AML-193 (cell line): ENCODE measurements around the gene DPF3.

Experiments used
- DNase-seq, 2 experiments: peaks; one replicate each; lab custom pipeline; 2025; lab: John Stamatoyannopoulos, UW

Gene DPF3

DNA sequence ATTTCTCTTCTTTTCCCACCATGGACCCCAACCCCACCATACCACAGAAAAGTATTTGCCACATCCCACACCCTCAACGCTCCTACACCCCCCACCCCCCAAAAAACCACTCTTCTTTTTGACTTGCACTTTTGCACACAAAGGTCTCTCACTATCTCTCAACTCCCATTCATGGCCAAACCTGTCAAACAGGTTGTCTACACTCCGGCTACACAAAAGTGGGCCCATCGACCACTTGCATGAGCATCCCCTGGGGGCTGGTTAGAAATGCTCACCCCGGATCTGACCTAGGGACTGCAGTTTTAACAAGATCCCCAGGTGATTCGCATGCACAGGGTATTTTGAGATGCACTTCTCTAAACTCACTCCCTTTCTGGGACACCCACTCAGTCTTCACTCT is 248.2 kb downstream of the DPF3 start:
- no peak for DNase-seq

DNA sequence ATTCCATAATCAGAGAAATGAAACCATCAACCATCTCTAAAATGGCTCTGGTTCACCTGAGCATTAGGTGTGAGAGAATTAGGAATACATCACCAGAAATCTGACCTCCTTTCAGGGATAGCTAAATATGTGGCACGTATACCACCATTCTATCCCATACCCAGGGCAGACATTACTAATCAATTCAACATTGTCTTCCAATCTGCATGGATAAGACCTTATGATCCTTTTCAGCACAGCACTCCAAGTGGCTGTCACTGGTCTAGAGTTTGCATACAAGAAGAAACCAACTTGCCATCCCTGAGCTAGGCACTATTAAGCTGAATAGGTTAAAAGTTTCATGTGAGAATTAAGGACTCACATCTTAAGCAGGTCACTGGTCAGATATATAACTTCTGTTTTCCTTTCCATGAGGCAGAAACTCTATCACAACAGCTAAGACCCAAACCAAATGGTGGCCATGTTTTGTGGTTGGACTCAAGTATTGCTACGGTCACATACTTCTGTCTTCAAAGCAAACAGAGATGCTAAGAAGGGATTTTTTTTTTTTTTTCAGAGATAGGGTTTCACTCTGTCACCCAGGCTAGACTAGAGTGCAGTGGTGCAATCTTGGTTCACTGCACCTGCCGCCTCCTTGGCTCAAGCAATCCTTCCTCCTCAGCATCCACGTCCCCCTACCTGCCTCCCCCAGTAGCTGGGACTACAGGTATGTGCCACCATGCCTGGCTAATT is 249.0 kb downstream of the DPF3 start:
- no peak for DNase-seq

DNA sequence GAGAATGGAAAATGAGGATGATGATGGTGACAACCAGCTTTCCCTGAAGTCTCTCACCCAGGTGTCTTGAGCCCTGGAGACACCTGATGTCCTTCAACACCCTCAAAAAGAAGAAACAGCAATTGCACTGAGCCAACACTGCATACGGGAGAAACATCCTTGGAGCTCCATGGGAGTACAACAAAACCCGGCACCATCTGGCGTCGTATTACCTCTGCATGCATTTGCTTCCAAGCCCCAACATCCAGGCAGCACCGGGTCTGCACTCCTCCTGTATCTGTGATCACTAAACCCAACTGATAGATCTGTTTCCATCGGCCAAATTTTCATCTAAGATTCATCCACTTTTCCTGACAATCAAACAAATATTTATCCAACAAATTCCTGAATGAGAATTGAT is 249.9 kb downstream of the DPF3 start:
- no peak for DNase-seq

GRCh38 chr14:72643317-72643801 is 250.5 kb downstream of the DPF3 start:
- DNase-seq: no peak

DNA sequence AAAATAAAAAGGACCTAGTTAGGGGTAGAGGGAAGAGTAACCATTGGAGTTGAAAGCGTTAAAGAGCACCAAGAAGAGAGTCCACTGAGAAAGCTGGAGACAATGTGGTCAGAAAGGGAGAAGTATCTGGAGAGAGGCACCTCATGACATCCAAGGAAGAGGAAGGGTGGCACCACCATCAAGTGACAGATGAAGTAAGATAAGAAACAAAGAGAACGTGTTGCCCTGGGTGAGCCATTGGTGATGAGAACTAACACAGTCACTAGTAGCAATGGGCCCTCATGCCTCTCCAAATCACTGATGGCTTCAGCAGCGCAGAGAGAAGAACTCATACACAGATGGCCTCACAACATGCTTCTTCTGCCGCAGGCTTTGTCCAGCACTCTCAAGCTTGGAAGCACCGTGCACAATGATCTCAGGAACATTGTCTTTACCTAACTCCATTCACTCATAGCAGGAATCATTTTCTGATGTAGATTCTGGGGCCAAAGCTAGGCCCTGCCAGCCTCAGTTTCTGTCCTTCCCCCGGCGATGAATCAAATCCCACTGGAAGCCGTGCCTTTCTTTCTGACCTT is 252.9 kb downstream of the DPF3 start:
- no peak for DNase-seq

DNA sequence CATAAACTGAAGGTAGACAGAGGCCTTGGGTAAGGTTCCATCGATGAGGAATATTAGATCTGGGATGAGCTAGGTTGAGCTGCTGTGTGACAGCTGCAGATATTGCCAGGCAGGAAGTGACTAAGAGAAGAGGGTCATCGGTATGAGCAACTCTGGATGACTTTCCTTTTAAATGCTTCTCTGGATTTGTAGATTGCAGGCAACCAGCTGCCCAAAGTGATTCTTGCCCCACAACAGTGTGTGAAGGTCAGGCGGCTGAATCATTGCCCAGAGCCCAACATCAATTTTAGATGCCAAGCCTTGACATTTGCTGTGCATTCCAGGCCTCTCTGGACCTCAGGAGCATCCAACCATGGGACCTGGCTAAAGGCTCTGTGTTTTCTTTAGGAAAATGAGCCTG is 255.9 kb downstream of the DPF3 start:
- no peak for DNase-seq

GRCh38 chr14:72636871-72637270 is 257.0 kb downstream of the DPF3 start:
- no peak for DNase-seq

- no peak for DNase-seq
Observed at GRCh38 chr14:72636094-72636493, 257.8 kb downstream of the DPF3 start.

DNA sequence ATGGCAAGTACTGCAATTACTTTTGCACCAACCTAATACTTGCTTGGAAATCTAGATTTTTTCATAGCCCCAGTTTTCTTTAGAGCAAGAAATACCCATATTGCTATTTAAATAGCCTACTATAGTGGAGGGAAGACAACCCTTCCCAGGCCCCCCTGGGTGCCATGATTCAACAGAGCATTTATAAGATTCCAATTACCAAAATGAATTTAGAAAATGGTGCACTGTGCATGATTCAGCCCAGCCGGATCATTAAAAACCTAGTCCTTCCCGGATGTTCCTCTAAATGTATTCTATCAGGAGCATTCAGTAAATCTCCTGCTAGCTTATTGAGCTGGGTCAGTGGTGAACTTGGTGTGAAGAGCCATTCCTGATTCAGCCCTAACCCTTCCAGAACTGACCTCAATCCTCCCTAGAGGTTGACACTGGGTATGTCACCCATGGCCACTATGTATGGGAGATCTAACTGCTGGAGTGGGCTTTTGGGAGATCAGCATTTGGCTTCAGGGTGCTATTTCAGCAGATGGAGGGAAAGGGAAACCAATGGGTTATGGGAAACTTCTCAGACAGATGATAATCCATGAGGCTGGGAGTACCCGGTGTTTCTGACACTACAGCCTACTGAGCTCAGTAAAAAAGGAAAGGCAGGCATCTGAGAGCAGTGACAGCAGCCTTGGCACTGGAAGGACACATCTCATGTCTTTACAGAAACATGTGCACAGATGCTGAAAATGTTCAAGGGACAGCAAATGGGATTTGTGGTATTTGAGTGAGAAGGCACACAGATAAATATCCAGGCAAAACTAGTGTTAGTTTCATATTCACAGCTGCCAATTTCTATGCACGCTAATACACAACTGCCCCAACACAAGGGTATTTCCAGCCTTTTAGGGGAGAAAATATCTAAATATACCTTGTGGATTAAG is 258.9 kb downstream of the DPF3 start:
- DNase-seq: no peak

- DNase-seq: no peak
Observed at GRCh38 chr14:72633551-72633950, 260.4 kb downstream of the DPF3 start.

DNA sequence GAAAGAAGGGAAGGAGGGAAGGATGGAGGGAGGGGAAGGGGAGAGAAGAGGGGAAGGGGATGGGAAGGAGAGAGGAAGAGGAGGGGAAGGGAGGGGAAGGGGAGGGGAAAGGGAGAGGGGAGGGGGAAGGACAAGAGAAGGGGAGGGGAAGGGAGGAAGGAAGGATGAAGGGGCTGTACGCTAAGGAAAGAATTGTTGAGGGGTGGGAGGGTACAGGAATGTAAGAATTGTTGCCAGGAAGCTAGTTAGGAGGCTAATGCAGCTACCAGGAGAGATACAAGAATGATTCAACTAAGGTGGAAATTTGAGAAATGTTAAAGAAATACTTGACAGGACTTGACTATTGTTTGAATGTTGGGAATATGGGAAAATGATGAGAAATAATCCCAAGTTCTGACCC is 261.2 kb downstream of the DPF3 start:
- DNase-seq: no peak

DNA sequence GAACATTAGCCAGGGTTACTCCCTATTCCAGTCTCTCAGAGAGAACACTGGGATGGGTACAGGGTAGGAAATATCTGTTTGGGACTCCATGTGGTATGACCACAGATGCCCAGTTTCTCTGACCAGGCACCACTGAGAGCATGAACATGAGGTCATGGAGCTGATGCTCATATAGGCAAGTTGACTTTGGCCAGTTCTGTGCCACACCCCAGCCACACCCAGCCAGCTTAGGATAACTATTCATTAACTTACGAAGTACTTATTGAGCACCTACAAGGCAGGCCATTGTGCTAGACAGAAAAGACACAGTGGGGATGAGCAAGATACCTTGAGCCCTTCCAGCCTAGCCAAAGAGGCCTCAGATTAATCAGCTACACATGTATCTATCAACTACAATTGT is 262.5 kb downstream of the DPF3 start:
- no peak for DNase-seq

GRCh38 chr14:72630374-72630773 is 263.5 kb downstream of the DPF3 start:
- DNase-seq: no peak

GRCh38 chr14:72629534-72629933 is 264.4 kb downstream of the DPF3 start:
- DNase-seq: no peak

GRCh38 chr14:72625689-72626088 is 268.2 kb downstream of the DPF3 start:
- DNase-seq: no peak

DNA sequence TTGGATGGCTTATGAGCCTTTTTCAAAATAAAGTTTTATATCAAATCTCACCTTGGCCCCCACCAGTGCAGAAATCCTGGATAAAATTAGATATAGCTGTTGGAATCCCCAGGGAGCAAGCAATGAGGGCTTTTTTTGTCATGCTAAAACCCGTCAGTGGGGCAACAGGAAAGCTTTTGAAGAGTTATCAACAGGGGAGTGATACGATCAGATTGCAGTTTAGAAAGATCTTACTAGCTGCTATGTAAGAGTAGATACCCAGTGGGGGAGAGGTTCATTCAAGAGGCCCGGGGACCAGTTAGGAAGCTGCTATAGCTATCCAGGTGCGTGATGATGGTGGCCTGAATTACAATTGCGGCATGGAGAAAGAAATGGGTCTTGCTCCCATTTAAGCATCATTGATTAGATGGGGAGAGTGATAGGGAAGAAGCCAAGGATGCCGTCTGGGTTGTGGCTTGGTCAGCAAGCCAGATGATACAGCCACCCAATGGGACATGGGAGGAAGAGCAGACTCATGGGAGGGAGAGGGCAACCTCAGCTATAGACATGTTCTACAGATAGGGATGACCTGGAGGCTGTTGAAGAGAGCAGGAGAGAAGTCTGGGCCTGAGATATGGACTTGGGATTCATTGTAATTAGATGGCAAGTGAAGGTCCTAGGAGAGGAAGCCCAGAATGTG is 272.4 kb downstream of the DPF3 start:
- no peak for DNase-seq

- no peak for DNase-seq
Observed at GRCh38 chr14:72619881-72620280, 274.0 kb downstream of the DPF3 start.

DNA sequence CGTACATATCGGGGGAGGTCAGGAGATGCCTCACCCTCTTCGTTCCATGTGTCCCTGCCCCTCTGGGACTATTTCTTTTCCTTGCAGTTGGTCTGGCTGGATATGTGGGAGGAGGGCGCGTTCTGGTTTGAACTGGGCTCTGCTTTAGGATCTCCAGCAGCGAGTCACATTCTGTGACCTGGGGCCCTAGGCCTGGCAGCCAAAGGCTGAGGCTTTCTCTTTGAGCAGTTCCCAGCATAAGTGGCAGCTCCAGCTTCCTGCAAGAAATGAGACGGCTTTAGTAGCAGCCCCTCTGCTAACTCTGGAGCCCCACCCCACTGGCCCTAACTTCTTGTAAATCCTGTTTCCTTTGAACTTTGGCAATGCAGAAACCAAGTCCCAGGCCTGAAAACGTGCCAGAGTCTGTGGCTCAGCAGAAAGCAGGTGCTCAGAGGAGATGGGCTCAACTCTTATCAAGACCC is 274.8 kb downstream of the DPF3 start:
- no peak for DNase-seq

- DNase-seq: no peak
Observed at GRCh38 chr14:72618424-72618823, 275.5 kb downstream of the DPF3 start.

- DNase-seq: no peak
Observed at GRCh38 chr14:72617391-72618031, 276.4 kb downstream of the DPF3 start.

DNA sequence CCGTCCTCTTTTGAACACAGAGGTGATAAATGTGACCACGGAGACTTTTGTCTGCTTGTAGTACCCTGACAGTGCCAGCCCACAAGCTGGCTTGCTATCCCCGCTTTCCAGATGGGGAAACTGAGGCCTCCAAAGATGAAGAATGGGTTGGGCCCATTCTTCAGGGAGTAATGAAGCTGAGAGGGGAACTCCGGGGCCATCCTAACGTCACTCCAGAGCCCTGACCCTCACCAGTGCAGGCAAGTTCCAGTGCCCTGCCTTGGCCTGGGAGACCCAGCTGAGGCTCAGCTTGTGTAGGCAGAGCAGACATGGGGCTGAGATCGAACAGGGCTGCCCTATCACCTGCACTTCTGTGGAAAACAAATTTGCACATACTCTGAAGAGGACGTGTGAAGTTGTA is 277.1 kb downstream of the DPF3 start:
- no peak for DNase-seq

- DNase-seq: no peak
Observed at GRCh38 chr14:72616294-72616693, 277.6 kb downstream of the DPF3 start.
